Mesothelial cell of epicardium (in vitro differentiated cells): ENCODE measurements around the gene ATP2A1. TPM values are rescaled to one million over a fixed set of nuclear protein-coding genes. Genes with fewer than 3 reads are reported as not detected.

Source experiments
- DNase-seq, 2 experiments: peaks; one replicate each; pipeline ENCODE4 v3.0.0; 2021; ENCODE audit warnings: low spot score in 2 of 2; ENCODE audit not compliant: unreplicated experiment in 2 of 2
- H3K27ac Mint-ChIP-seq: 2 replicates; pipeline ENCODE4 v1.8.0; 2021; ENCODE audit warnings: mixed read lengths
- H3K27me3 Mint-ChIP-seq: 2 replicates; pipeline ENCODE4 v1.8.0; 2021; ENCODE audit warnings: low read depth, mixed read lengths
- H3K36me3 Mint-ChIP-seq: 2 replicates; pipeline ENCODE4 v1.8.0; 2021; ENCODE audit warnings: mixed read lengths
- H3K4me1 Mint-ChIP-seq: 2 replicates; pipeline ENCODE4 v1.8.0; 2021; ENCODE audit warnings: mixed read lengths
- H3K4me3 Mint-ChIP-seq: 2 replicates; pipeline ENCODE4 v1.8.0; 2021; ENCODE audit warnings: mild to moderate bottlenecking, moderate library complexity, mixed read lengths
- H3K9me3 Mint-ChIP-seq: 2 replicates; pipeline ENCODE4 v1.8.0; 2021; ENCODE audit warnings: mixed read lengths
- CTCF ChIP-seq: fragments of 200-600 bp; sonication (generic); IDR thresholded peaks from one replicate; pipeline ENCODE4 v1.5.0; 2021; ENCODE audit warnings: antibody characterized with exemption; ENCODE audit not compliant: unreplicated experiment
- total RNA-seq: library from RNA; stranded (reverse); gene quantifications from 3 replicates; pipeline ENCODE4 v1.2.1, GENCODE V29; 2021

ATP2A1 gene
- total RNA-seq, 1 donor from 2014 or later = 3.0 TPM

- Mint-ChIP-seq H3K9me3 (peaks cover 4% of the 10 kb centered on the region), H3K27me3 (no peaks in the 10 kb centered on the region), H3K4me1 (peaks cover 3% of the 10 kb centered on the region), H3K36me3 (peaks cover 20% of the 10 kb centered on the region), H3K27ac (no peak overlapping the region), H3K4me3 (no peak overlapping the region)
- DNase-seq = no peak
- TF ChIP-seq CTCF = no peak
Measured at GRCh38 chr16:28918698-28919097, 40.4 kb downstream of the ATP2A1 start.

- no peak for TF ChIP-seq CTCF
- peaks cover 10% of the 10 kb centered on the region for H3K36me3 Mint-ChIP-seq
- H3K27ac Mint-ChIP-seq = peak overlapping the region; percentile 98
- no peaks in the 10 kb centered on the region for H3K9me3 Mint-ChIP-seq
- no peak for DNase-seq
- peaks cover 11% of the 10 kb centered on the region for H3K4me1 Mint-ChIP-seq
- peak overlapping the region; percentile 93 for H3K4me3 Mint-ChIP-seq
- H3K27me3 Mint-ChIP-seq = no peaks in the 10 kb centered on the region
Measured at GRCh38 chr16:28923231-28923587, 44.9 kb downstream of the ATP2A1 start.

GRCh38 chr16:28923652-28924398, 45.5 kb downstream of the ATP2A1 start:
- Mint-ChIP-seq H3K27ac (peak overlapping the region; percentile 98), H3K9me3 (no peaks in the 10 kb centered on the region), H3K36me3 (peaks cover 10% of the 10 kb centered on the region), H3K27me3 (no peaks in the 10 kb centered on the region), H3K4me1 (peaks cover 11% of the 10 kb centered on the region), H3K4me3 (peak overlapping the region; percentile 93)
- TF ChIP-seq CTCF = no peak
- DNase-seq = no peak

GRCh38 chr16:28924399-28924761, 46.1 kb downstream of the ATP2A1 start:
- Mint-ChIP-seq H3K27me3 (no peaks in the 10 kb centered on the region), H3K4me1 (peaks cover 11% of the 10 kb centered on the region), H3K27ac (peak overlapping the region; percentile 98), H3K9me3 (no peaks in the 10 kb centered on the region), H3K36me3 (peaks cover 8% of the 10 kb centered on the region), H3K4me3 (peak overlapping the region; percentile 93)
- DNase-seq = no peak
- TF ChIP-seq CTCF = no peak

GRCh38 chr16:28924762-28925385, 46.6 kb downstream of the ATP2A1 start, which contains the start of gene RABEP2:
RABEP2 (minus strand) TSS chr16:28925238; CDS start chr16:28925163, 75 bp downstream.
- peaks cover 3% of the 10 kb centered on the region for H3K36me3 Mint-ChIP-seq
- no peaks in the 10 kb centered on the region for H3K9me3 Mint-ChIP-seq
- H3K4me3 Mint-ChIP-seq = peak within 1 kb of the TSS; percentile 93
- no peak for TF ChIP-seq CTCF
- DNase-seq = peak; percentile 94 to 99
- H3K27ac Mint-ChIP-seq = peak within 1 kb of the TSS; percentile 99
- H3K4me1 Mint-ChIP-seq = peaks cover 11% of the 10 kb centered on the region
- H3K27me3 Mint-ChIP-seq = no peaks in the 10 kb centered on the region
